Upper lobe of left lung (tissue), 4 donors: Measurements from ENCODE around the gene RBM8A.

Experiments
- EP300 ChIP-seq, 4 donors: sonication (generic); formaldehyde crosslinking; IDR thresholded peaks; one replicate each; pipeline ENCODE4 v1.5.1; 2017; ENCODE audit warnings: antibody characterized with exemption in 4 of 4, control low read depth in 2 of 4
- POLR2A ChIP-seq, 4 donors: fragments of 450-650 bp; IDR thresholded peaks; one replicate each; pipeline ENCODE4 v1.5.1; 2016 to 2017; ENCODE audit warnings: antibody characterized with exemption in 4 of 4, mild to moderate bottlenecking in 2 of 4
- POLR2AphosphoS5 ChIP-seq, 2 donors: sonication (generic); formaldehyde crosslinking; IDR thresholded peaks; one replicate each; pipeline ENCODE4 v1.5.1; 2017; ENCODE audit warnings: antibody characterized with exemption in 2 of 2
- TF ChIP-seq, protein P1 (sequence below), 6 experiments: fragments of 450-650 bp in 4 of 6; fragments of 200-600 bp in 2 of 6; sonication (generic) in 2 of 6; IDR thresholded peaks; one replicate each; pipeline ENCODE4 v1.5.1; 2016 to 2019; ENCODE audit warnings: antibody characterized with exemption in 6 of 6

DNA sequence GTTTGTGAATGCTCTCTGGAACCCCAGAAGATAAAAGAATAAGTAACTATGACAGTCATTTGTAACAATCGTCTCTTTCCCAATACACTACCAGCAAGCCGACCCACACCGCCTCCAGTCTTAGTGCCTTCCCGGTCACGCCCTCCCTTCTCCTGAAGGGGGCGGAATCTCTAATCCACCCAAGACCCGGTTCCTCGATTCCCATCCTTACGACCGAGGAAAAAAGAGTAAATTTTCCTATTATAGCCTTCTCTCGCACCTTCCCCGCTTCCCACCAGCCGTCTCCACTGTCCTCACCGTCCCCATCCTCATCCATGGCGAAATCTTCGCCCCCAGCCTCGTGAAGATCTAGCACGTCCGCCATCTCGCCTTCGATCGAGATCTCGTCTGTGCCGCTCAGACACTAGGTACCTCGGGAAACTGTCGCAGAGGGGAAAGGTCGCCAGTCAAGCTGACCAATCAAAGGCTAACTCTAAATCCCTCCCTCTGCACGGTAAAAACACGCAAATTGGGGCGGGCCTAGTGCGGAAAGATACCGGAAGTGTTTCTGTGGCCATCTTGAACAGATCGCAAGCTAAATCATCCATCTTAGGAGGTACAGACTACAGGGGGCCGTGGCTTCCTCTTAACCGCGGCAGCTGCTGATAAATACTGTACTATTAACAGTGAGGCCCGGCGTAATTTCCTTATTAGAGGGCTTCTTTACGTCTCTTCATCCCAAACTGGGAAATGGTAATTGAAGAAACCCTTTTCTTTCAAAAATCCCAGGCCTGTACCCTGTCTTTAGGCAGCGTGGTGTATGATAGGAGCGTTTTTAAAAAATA is at the start of gene RBM8A:
- TF ChIP-seq, protein P1, sequence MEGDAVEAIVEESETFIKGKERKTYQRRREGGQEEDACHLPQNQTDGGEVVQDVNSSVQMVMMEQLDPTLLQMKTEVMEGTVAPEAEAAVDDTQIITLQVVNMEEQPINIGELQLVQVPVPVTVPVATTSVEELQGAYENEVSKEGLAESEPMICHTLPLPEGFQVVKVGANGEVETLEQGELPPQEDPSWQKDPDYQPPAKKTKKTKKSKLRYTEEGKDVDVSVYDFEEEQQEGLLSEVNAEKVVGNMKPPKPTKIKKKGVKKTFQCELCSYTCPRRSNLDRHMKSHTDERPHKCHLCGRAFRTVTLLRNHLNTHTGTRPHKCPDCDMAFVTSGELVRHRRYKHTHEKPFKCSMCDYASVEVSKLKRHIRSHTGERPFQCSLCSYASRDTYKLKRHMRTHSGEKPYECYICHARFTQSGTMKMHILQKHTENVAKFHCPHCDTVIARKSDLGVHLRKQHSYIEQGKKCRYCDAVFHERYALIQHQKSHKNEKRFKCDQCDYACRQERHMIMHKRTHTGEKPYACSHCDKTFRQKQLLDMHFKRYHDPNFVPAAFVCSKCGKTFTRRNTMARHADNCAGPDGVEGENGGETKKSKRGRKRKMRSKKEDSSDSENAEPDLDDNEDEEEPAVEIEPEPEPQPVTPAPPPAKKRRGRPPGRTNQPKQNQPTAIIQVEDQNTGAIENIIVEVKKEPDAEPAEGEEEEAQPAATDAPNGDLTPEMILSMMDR (IDR thresholded peaks at IDR 0.05) = peak; percentile 54 to 81 (median 66)
- peak; percentile 25 to 98 (median 96) for TF ChIP-seq POLR2A (IDR thresholded peaks at IDR 0.05)
- TF ChIP-seq POLR2AphosphoS5 (IDR thresholded peaks at IDR 0.05) = peak; percentile 99 to 100
- TF ChIP-seq EP300 (IDR thresholded peaks at IDR 0.05) = peak in 1 of 4 donors; percentile 2
